Measurements from ENCODE around the gene SH3BP2. TPM values are rescaled to one million over a fixed set of nuclear protein-coding genes. Genes with fewer than 3 reads are reported as not detected.

The SH3BP2 gene
- total RNA-seq, 2 donors from 2014 or later, result 24.3 to 41.3 TPM

GRCh38 chr4:2788101-2788500 lies 4.8 kb upstream of the SH3BP2 start:
- DNase-seq (ENCODE audit: low spot score), result no peak
- Histone ChIP-seq H3K27ac (no peak overlapping the region), H3K27me3 (replicated peaks; ENCODE audit: insufficient read depth) (no peaks in the 10 kb centered on the region), H3K4me1 (replicated peaks) (no peaks in the 10 kb centered on the region), H3K9me3 (no peaks in the 10 kb centered on the region), H3K36me3 (no peaks in the 10 kb centered on the region), H3K4me3 (no peak overlapping the region)
- 75% methylated on average over 5 of the region's 7 CpGs for WGBS
- TF ChIP-seq POLR2AphosphoS5 (IDR thresholded peaks at IDR 0.05) (no peak), CTCF (IDR thresholded peaks at IDR 0.05) (no peak), POLR2A (IDR thresholded peaks at IDR 0.05) (no peak)
- intact Hi-C loops (cut with DNase I), result no loop called here

- H3K36me3 ChIP-seq, result no peaks in the 10 kb centered on the region
- H3K27me3 ChIP-seq (replicated peaks; ENCODE audit: insufficient read depth), result no peaks in the 10 kb centered on the region
- TF ChIP-seq POLR2AphosphoS5 (IDR thresholded peaks at IDR 0.05) (no peak), POLR2A (IDR thresholded peaks at IDR 0.05) (no peak), CTCF (IDR thresholded peaks at IDR 0.05) (no peak)
- no peaks in the 10 kb centered on the region for H3K4me1 ChIP-seq (replicated peaks)
- no peaks in the 10 kb centered on the region for H3K9me3 ChIP-seq
- no peak for DNase-seq (ENCODE audit: low spot score)
- H3K4me3 ChIP-seq, result no peak overlapping the region
- intact Hi-C loops (cut with DNase I), result no loop called here
- WGBS, result 82% methylated on average over 4 of the region's 4 CpGs
- no peak overlapping the region for H3K27ac ChIP-seq
Observed at GRCh38 chr4:2788532-2789103, 4.3 kb upstream of the SH3BP2 start.

GRCh38 chr4:2789351-2789750 lies 3.5 kb upstream of the SH3BP2 start:
- no peak overlapping the region for H3K27ac ChIP-seq
- TF ChIP-seq POLR2A (IDR thresholded peaks at IDR 0.05) (no peak), CTCF (IDR thresholded peaks at IDR 0.05) (no peak)
- H3K36me3 ChIP-seq, result no peaks in the 10 kb centered on the region
- H3K4me1 ChIP-seq (replicated peaks), result peaks cover 4% of the 10 kb centered on the region
- no peaks in the 10 kb centered on the region for H3K9me3 ChIP-seq
- no peak overlapping the region for H3K4me3 ChIP-seq
- DNase-seq (ENCODE audit: low spot score), result no peak
- 99% methylated on average over 5 of the region's 5 CpGs for WGBS
- intact Hi-C loops (cut with DNase I), result no loop called here
- no peaks in the 10 kb centered on the region for H3K27me3 ChIP-seq (replicated peaks; ENCODE audit: insufficient read depth)

GRCh38 chr4:2789793-2790582 lies 2.9 kb upstream of the SH3BP2 start:
- intact Hi-C loops (cut with DNase I), result no loop called here
- peaks cover 8% of the 10 kb centered on the region for H3K4me1 ChIP-seq (replicated peaks)
- no peak overlapping the region for H3K4me3 ChIP-seq
- no peaks in the 10 kb centered on the region for H3K27me3 ChIP-seq (replicated peaks; ENCODE audit: insufficient read depth)
- TF ChIP-seq POLR2AphosphoS5 (IDR thresholded peaks at IDR 0.05) (no peak), POLR2A (IDR thresholded peaks at IDR 0.05) (no peak), CTCF (IDR thresholded peaks at IDR 0.05) (no peak)
- no peak overlapping the region for H3K27ac ChIP-seq
- no peaks in the 10 kb centered on the region for H3K9me3 ChIP-seq
- no peak for DNase-seq (ENCODE audit: low spot score)
- no peaks in the 10 kb centered on the region for H3K36me3 ChIP-seq
- 86% methylated on average over 23 of the region's 24 CpGs for WGBS

Data from prostate gland (tissue), 2 donors.